Right atrium auricular region (tissue), 2 donors: ENCODE results near the gene USP36. TPM values are rescaled to one million over a fixed set of nuclear protein-coding genes. Genes with fewer than 3 reads are reported as not detected.
"Not testable (repeated sequence)": the region's sequence is repeated elsewhere in the genome, so short reads cannot be mapped to it uniquely, and the experiment has no call there.

ENCODE experiments used
- DNase-seq: peaks from one replicate; pipeline ENCODE4 v3.0.0-alpha.2; 2019; ENCODE audit warnings: low spot score
- H3K27ac ChIP-seq, 2 donors: fragments of 200-600 bp; sonication (generic); 1 replicate in 1 of 2; 2 replicates in 1 of 2; pipeline ENCODE4 v1.5.1; 2016 to 2019
- H3K27me3 ChIP-seq, 2 donors: fragments of 200-600 bp; sonication (generic); one replicate each; pipeline versions ENCODE4 v1.5.1 to v1.6.0; 2017 to 2019
- H3K36me3 ChIP-seq: fragments of 200-600 bp; sonication (generic); one replicate; pipeline ENCODE4 v1.5.1; 2016
- H3K4me1 ChIP-seq, 2 donors: fragments of 200-600 bp; sonication (generic); one replicate each; pipeline versions ENCODE4 v1.5.1 to v1.6.0; 2017 to 2019
- H3K4me3 ChIP-seq, 2 donors: fragments of 200-600 bp; sonication (generic); 1 replicate in 1 of 2; 2 replicates in 1 of 2; pipeline ENCODE4 v1.5.1; 2017 to 2019; ENCODE audit warnings: mild to moderate bottlenecking in 1 of 2, moderate library complexity in 1 of 2
- H3K9me3 ChIP-seq, 2 donors: fragments of 200-600 bp; sonication (generic); one replicate each; pipeline ENCODE4 v1.5.1; 2019
- CTCF ChIP-seq, 2 donors: fragments of 200-600 bp; sonication (generic); IDR thresholded peaks; one replicate each; pipeline ENCODE4 v1.5.1; 2019; ENCODE audit warnings: antibody characterized with exemption in 2 of 2
- total RNA-seq, 2 donors: library from RNA; depleted of rRNA; stranded (reverse); fragments of >200 nt; gene quantifications; one replicate each; pipeline ENCODE4 v1.1.0, GENCODE V29; 2016

The USP36 gene
- total RNA-seq: 10 to 100 TPM; 15.4 to 18.1 TPM

GRCh38 chr17:78840780-78841611 lies at the start of gene USP36:
Gene USP36 (minus strand): TSS chr17:78840814. CDS start chr17:78836363, 4,451 bp downstream.
- Histone ChIP-seq H3K27me3 (no peaks in the 10 kb centered on the region), H3K9me3 (no peaks in the 10 kb centered on the region), H3K36me3 (peaks cover 23% of the 10 kb centered on the region), H3K4me1 (peaks cover 0 to 20% of the 10 kb centered on the region in 2 donors), H3K4me3 (peak within 1 kb of the TSS; percentile 90 to 91), H3K27ac (peak within 1 kb of the TSS; percentile 96 to 99)
- DNase-seq: peak; percentile 99
- TF ChIP-seq CTCF (IDR thresholded peaks at IDR 0.05): peak in 1 of 2 donors; percentile 21

DNA sequence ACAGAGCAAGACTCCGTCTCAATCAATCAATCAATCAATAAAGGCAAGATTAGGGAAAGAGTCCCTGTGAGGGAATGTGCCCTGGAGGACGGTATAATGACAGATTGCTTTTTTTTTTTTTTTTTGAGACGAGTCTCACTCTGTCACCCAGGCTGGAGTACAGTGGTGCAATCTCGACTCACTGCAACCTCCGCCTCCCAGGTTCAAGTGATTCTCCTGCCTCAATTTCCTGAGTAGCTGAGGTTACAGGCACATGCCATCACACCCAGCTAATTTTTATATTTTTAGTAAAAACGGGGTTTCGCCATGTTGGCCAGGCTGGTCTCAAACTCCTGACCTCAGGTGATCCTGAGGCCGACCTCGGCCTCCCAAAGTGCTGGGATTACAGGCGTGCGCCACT lies 49.5 kb upstream of the USP36 start:
- H3K27ac ChIP-seq: peak overlapping the region in 1 of 2 donors; percentile 48
- not testable (repeated sequence) for H3K4me3 ChIP-seq, DNase-seq, H3K9me3 ChIP-seq, H3K27me3 ChIP-seq, H3K36me3 ChIP-seq
- H3K4me1 ChIP-seq: peaks cover 0 to 74% of the 10 kb centered on the region in 2 donors

GRCh38 chr17:78889531-78889930 lies 48.9 kb upstream of the USP36 start:
- no peaks in the 10 kb centered on the region for H3K27me3 ChIP-seq
- no peak for DNase-seq
- H3K4me1 ChIP-seq: peaks cover 0 to 76% of the 10 kb centered on the region in 2 donors
- no peak overlapping the region for H3K4me3 ChIP-seq
- peak overlapping the region in 1 of 2 donors; percentile 48 for H3K27ac ChIP-seq
- H3K9me3 ChIP-seq: no peaks in the 10 kb centered on the region
- H3K36me3 ChIP-seq: no peaks in the 10 kb centered on the region
- TF ChIP-seq CTCF (IDR thresholded peaks at IDR 0.05): no peak

- Histone ChIP-seq H3K4me1 (peaks cover 0 to 76% of the 10 kb centered on the region in 2 donors), H3K27me3 (no peaks in the 10 kb centered on the region), H3K27ac (peak overlapping the region in 1 of 2 donors; percentile 48), H3K4me3 (no peak overlapping the region), H3K36me3 (no peaks in the 10 kb centered on the region), H3K9me3 (no peaks in the 10 kb centered on the region)
- no peak for TF ChIP-seq CTCF (IDR thresholded peaks at IDR 0.05)
- no peak for DNase-seq
Measured at GRCh38 chr17:78888941-78889518, 48.4 kb upstream of the USP36 start.

DNA sequence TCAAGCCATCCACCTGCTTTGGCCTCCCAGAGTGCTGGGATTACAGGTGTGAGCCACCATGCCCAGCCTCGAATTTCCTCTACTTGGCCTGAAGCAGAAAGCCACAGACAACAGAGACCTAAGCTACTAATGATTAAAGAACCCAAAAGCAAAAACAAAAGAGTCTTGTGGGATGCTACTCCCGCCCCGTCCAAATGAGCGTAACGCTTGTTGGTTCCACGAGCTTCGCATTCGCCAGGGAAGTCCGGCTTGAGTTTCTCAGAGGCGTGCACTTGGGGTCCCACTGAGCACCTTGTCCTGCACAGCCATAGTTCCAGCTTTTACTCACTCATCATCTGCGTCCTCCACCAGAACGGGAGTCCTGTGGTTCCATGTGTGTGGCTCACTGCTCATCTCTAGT lies 46.3 kb upstream of the USP36 start:
- Histone ChIP-seq H3K9me3 (no peaks in the 10 kb centered on the region), H3K4me1 (peaks cover 0 to 76% of the 10 kb centered on the region in 2 donors), H3K4me3 (no peak overlapping the region), H3K27ac (peak overlapping the region in 1 of 2 donors; percentile 92), H3K27me3 (no peaks in the 10 kb centered on the region), H3K36me3 (no peaks in the 10 kb centered on the region)
- no peak for DNase-seq
- TF ChIP-seq CTCF (IDR thresholded peaks at IDR 0.05): no peak

GRCh38 chr17:78885956-78886355 lies 45.3 kb upstream of the USP36 start:
- no peak for DNase-seq
- H3K27ac ChIP-seq: peak overlapping the region; percentile 92 to 97
- no peak overlapping the region for H3K4me3 ChIP-seq
- H3K9me3 ChIP-seq: no peaks in the 10 kb centered on the region
- H3K27me3 ChIP-seq: no peaks in the 10 kb centered on the region
- no peaks in the 10 kb centered on the region for H3K36me3 ChIP-seq
- TF ChIP-seq CTCF (IDR thresholded peaks at IDR 0.05): no peak
- peaks cover 0 to 74% of the 10 kb centered on the region in 2 donors for H3K4me1 ChIP-seq
